Natural killer cell (primary cell): ENCODE data around the gene GALNS. TPM values are rescaled to one million over a fixed set of nuclear protein-coding genes. Genes with fewer than 3 reads are reported as not detected.

Experiments
- ATAC-seq, 3 donors: fragments of 150-1000 bp in 2 of 3; fragments of 200-7000 bp in 1 of 3; cut with Tn5 transposase; 1 replicate in 1 of 3; 2 replicates in 2 of 3; pipeline ENCODE4 v1.10.0; 2021; ENCODE audit warnings: mild to moderate bottlenecking in 2 of 3, moderate library complexity in 2 of 3
- DNase-seq, 2 donors: peaks; one replicate each; pipeline versions ENCODE4 v3.0.0 to v3.0.0-alpha.2; 2013 to 2021; ENCODE audit warnings: mixed read lengths in 1 of 2
- H3K27ac ChIP-seq: one replicate; pipeline ENCODE4 v1.5.1; 2013; ENCODE audit warnings: mild to moderate bottlenecking, low read length
- H3K27me3 ChIP-seq: one replicate; pipeline ENCODE4 v1.6.1; 2013; ENCODE audit warnings: low read length; ENCODE audit not compliant: control insufficient read depth, insufficient read depth
- H3K36me3 ChIP-seq: one replicate; pipeline ENCODE4 v1.6.1; 2013; ENCODE audit warnings: low read length; ENCODE audit not compliant: control insufficient read depth, insufficient read depth
- H3K4me1 ChIP-seq: one replicate; pipeline ENCODE4 v1.6.1; 2013; ENCODE audit warnings: low read length; ENCODE audit not compliant: control insufficient read depth, insufficient read depth
- H3K4me3 ChIP-seq: one replicate; pipeline ENCODE4 v1.5.1; 2013; ENCODE audit warnings: low read length
- H3K9me3 ChIP-seq: one replicate; pipeline ENCODE4 v1.6.1; 2013; ENCODE audit warnings: low read length; ENCODE audit not compliant: control insufficient read depth, insufficient read depth
- H3K27ac Mint-ChIP-seq, 2 donors: one replicate each; pipeline ENCODE4 v1.8.0; 2022; ENCODE audit warnings: mild to moderate bottlenecking in 2 of 2, mixed read lengths in 2 of 2, moderate library complexity in 1 of 2
- H3K27me3 Mint-ChIP-seq, 2 donors: one replicate each; pipeline ENCODE4 v1.8.0; 2022; ENCODE audit warnings: low read depth in 2 of 2, mixed read lengths in 2 of 2
- H3K36me3 Mint-ChIP-seq: one replicate; pipeline ENCODE4 v1.8.0; 2022; ENCODE audit warnings: mixed read lengths
- H3K4me1 Mint-ChIP-seq, 2 donors: one replicate each; pipeline ENCODE4 v1.8.0; 2022; ENCODE audit warnings: mixed read lengths in 2 of 2
- H3K4me3 Mint-ChIP-seq: one replicate; pipeline ENCODE4 v1.8.0; 2022; ENCODE audit warnings: mild to moderate bottlenecking, moderate library complexity, mixed read lengths
- H3K9me3 Mint-ChIP-seq, 2 donors: one replicate each; pipeline ENCODE4 v1.8.0; 2022; ENCODE audit warnings: mixed read lengths in 2 of 2
- WGBS: methylation state at CpG from one replicate; pipeline ENCODE4 v1.1.7; 2013; ENCODE audit warnings: missing lambda C conversion rate; ENCODE audit not compliant: insufficient coverage; 5-methylcytosine and 5-hydroxymethylcytosine counted together
- intact Hi-C: fragments of 100-400 bp; cut with micrococcal nuclease; formaldehyde crosslinking; loops from one replicate; pipeline ENCODE4 v1.14.2; 2022
- total RNA-seq, 4 donors: library from RNA; stranded (reverse); fragments of 120-200 nt in 1 of 4; gene quantifications; one replicate each; pipeline versions ENCODE4 v1.2.3 to v1.2.4, GENCODE V29; 2013 to 2022
- TF ChIP-seq, protein P1 (sequence below): fragments of 200-600 bp; IDR thresholded peaks from one replicate; pipeline ENCODE4 v1.8.0; 2022; ENCODE audit warnings: antibody characterized with exemption

GALNS gene
- total RNA-seq, 3 donors from 2014 or later (not counting 1 experiment from before 2014, with no cell fraction given) = 58.1 to 75.8 (median 65.7) TPM

DNA sequence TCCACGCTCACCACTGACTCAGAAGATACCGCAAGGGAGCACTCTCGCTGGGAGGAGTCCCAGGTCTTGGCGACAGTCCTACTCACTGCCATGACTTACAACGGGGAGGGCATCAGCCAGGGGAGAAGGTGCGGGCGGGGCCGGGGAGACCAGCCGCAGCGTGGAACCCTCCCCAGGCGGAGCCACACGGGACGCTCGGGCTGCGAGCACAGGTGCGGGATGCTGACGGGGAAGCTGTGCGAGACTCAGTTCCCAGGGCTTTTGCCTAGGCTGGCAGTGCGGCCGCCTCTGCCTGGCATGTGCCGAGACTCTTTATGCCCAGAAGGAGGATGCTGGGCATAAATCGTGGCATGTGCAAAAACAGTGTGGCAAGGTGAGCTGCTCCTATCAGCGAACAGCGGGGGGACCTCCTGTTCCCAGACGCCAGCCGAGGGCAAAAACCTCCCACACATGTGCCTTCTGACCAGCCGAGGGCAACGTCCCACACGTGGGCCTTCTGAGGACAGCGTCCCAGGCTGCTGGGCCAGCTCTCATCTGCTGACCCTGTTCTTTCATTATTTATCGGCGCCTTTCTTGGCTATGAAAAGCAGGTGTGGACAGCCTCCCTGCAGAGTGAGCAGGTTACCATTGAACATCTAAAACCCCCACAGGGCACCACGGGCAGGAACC is 6.1 kb downstream of the GALNS start:
- ATAC-seq (no peak), DNase-seq (no peak)
- Mint-ChIP-seq H3K36me3 (no peaks in the 10 kb centered on the region), H3K27ac (no peak overlapping the region), H3K9me3 (no peaks in the 10 kb centered on the region), H3K4me3 (no peak overlapping the region), H3K4me1 (peaks cover 14 to 21% of the 10 kb centered on the region in 2 donors), H3K27me3 (no peaks in the 10 kb centered on the region)
- 95% methylated on average over 33 of the region's 33 CpGs for WGBS
- Histone ChIP-seq H3K4me1 (peaks cover 25% of the 10 kb centered on the region), H3K9me3 (no peaks in the 10 kb centered on the region), H3K4me3 (no peak overlapping the region), H3K27ac (no peak overlapping the region), H3K36me3 (peaks cover 11% of the 10 kb centered on the region), H3K27me3 (no peaks in the 10 kb centered on the region)
- intact Hi-C loops = no loop called here
- TF ChIP-seq, protein P1, sequence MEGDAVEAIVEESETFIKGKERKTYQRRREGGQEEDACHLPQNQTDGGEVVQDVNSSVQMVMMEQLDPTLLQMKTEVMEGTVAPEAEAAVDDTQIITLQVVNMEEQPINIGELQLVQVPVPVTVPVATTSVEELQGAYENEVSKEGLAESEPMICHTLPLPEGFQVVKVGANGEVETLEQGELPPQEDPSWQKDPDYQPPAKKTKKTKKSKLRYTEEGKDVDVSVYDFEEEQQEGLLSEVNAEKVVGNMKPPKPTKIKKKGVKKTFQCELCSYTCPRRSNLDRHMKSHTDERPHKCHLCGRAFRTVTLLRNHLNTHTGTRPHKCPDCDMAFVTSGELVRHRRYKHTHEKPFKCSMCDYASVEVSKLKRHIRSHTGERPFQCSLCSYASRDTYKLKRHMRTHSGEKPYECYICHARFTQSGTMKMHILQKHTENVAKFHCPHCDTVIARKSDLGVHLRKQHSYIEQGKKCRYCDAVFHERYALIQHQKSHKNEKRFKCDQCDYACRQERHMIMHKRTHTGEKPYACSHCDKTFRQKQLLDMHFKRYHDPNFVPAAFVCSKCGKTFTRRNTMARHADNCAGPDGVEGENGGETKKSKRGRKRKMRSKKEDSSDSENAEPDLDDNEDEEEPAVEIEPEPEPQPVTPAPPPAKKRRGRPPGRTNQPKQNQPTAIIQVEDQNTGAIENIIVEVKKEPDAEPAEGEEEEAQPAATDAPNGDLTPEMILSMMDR = no peak

DNA sequence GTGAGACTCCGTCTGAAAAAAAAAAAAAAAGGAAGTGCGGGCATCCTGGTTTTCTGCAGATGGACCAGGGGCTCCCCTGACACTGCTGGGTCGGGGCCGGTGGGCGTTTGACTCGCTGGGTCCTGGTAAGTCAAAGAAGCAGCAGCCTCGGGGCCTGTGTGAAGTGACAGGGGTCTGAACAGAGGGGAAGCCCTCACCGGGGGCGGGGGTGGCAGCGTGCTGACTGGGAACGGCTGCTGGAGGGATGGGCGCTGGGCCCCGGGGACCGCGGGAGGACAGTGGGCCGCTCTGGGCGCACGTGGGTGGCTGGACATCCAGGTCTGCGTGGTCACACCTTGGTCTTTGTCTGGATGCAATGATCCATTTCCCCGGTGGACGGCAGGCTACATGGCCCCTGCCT is 8.2 kb downstream of the GALNS start:
- Histone ChIP-seq H3K9me3 (no peaks in the 10 kb centered on the region), H3K36me3 (peaks cover 11% of the 10 kb centered on the region), H3K27me3 (no peaks in the 10 kb centered on the region), H3K4me1 (peaks cover 4% of the 10 kb centered on the region), H3K4me3 (no peak overlapping the region), H3K27ac (no peak overlapping the region)
- no peak for DNase-seq
- ATAC-seq = no peak
- no peaks in the 10 kb centered on the region for H3K9me3 Mint-ChIP-seq
- no peaks in the 10 kb centered on the region for H3K27me3 Mint-ChIP-seq
- WGBS = 93% methylated on average over 21 of the region's 21 CpGs
- TF ChIP-seq, protein P1 = no peak
- no peak overlapping the region for H3K27ac Mint-ChIP-seq
- no peak overlapping the region for H3K4me3 Mint-ChIP-seq
- no peaks in the 10 kb centered on the region for H3K36me3 Mint-ChIP-seq
- intact Hi-C loops = no loop called here
- peaks cover 7 to 9% of the 10 kb centered on the region in 2 donors for H3K4me1 Mint-ChIP-seq

DNA sequence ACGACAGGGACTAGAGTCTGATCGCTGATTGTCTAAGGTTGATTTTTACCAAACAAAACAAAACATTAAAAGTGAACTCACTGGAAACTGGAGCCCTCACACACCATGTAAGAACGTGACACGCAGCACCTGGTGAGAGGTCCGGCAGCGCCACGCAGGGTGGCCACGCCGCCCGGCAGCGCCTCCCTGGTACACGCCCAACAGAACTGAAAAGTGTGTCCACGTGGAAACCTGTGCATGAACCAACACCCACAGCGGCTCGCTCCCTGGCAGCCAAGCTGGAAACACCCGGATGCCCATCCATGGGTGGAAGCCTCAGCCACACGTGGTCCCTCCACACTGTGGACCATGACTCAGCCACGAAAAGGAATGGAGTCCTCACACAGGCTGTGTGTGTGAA is 9.1 kb downstream of the GALNS start:
- TF ChIP-seq, protein P1 = no peak

DNA sequence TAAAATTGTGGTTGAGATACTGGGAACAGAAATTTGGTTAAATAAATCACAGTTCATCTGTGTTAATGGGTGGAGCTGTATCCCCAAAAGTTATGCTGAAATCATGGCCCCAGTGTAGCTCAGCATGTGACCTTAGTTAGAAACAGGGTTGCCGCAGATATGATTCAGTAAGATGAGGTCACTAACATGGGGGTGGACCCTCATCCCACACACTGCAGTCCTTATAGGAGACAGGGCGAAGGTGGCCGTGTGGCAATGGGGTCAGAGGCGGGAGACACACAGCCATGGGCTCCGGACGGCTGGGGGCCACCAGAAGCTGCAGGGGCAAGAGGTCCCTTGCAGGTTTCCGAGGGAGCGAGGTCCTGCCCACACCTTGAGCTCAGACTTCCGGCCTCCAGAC is 10.7 kb downstream of the GALNS start:
- H3K27me3 ChIP-seq = no peaks in the 10 kb centered on the region
- H3K9me3 Mint-ChIP-seq = no peaks in the 10 kb centered on the region
- no peak overlapping the region for H3K27ac ChIP-seq
- H3K4me3 Mint-ChIP-seq = no peak overlapping the region
- H3K36me3 Mint-ChIP-seq = no peaks in the 10 kb centered on the region
- intact Hi-C loops = no loop called here
- no peaks in the 10 kb centered on the region for H3K9me3 ChIP-seq
- H3K36me3 ChIP-seq = peaks cover 8% of the 10 kb centered on the region
- H3K4me3 ChIP-seq = no peak overlapping the region
- DNase-seq = no peak
- H3K27me3 Mint-ChIP-seq = no peaks in the 10 kb centered on the region
- ATAC-seq = no peak
- TF ChIP-seq, protein P1 = no peak
- H3K4me1 Mint-ChIP-seq = no peaks in the 10 kb centered on the region
- no peak overlapping the region for H3K27ac Mint-ChIP-seq
- H3K4me1 ChIP-seq = no peaks in the 10 kb centered on the region
- 95% methylated on average over 9 of the region's 9 CpGs for WGBS

More for the DNA sequence above, 9.1 kb downstream of the GALNS start:
- ATAC-seq (no peak), DNase-seq (no peak)
- Mint-ChIP-seq H3K4me3 (no peak overlapping the region), H3K27me3 (no peaks in the 10 kb centered on the region), H3K4me1 (peaks cover 7 to 8% of the 10 kb centered on the region in 2 donors), H3K36me3 (no peaks in the 10 kb centered on the region), H3K9me3 (no peaks in the 10 kb centered on the region), H3K27ac (no peak overlapping the region)
- no peaks in the 10 kb centered on the region for H3K4me1 ChIP-seq
- no peak overlapping the region for H3K27ac ChIP-seq
- H3K27me3 ChIP-seq = no peaks in the 10 kb centered on the region
- no peaks in the 10 kb centered on the region for H3K9me3 ChIP-seq
- whole genome bisulfite sequencing = 96% methylated on average over 18 of the region's 18 CpGs
- H3K36me3 ChIP-seq = peaks cover 11% of the 10 kb centered on the region
- no peak overlapping the region for H3K4me3 ChIP-seq
- intact Hi-C loops = no loop called here
